Heart left ventricle (tissue), 16 donors: ENCODE results near the gene CCDC33. TPM values are rescaled to one million over a fixed set of nuclear protein-coding genes. Genes with fewer than 3 reads are reported as not detected.

Source experiments
- ATAC-seq, 4 donors: fragments of 200-7000 bp; cut with Tn5 transposase; one replicate each; pipeline ENCODE4 v1.9.1; 2020 to 2022; ENCODE audit warnings: moderate library complexity in 4 of 4, mild to moderate bottlenecking in 3 of 4, moderate number of reproducible peaks in 1 of 4
- DNase-seq, 5 donors: peaks; one replicate each; pipeline ENCODE4 v3.0.0-alpha.2; 2020
- H3K27ac ChIP-seq, 12 donors: fragments of 200-600 bp; sonication (generic) in 4 of 12; one replicate each; pipeline versions ENCODE4 v1.5.0 to v1.8.0; 2016 to 2022; ENCODE audit warnings: mild to moderate bottlenecking in 2 of 12
- H3K27me3 ChIP-seq, 9 donors: fragments of 200-600 bp; sonication (generic) in 2 of 9; one replicate each; pipeline versions ENCODE4 v1.5.1 to v1.8.0; 2016 to 2022; ENCODE audit warnings: mild to moderate bottlenecking in 3 of 9
- H3K36me3 ChIP-seq, 9 donors: fragments of 200-600 bp; sonication (generic) in 2 of 9; one replicate each; pipeline versions ENCODE4 v1.5.0 to v1.8.0; 2018 to 2022; ENCODE audit warnings: mild to moderate bottlenecking in 2 of 9
- H3K4me1 ChIP-seq, 12 donors: fragments of 200-600 bp; sonication (generic) in 4 of 12; one replicate each; pipeline versions ENCODE4 v1.5.0 to v1.8.0; 2016 to 2022; ENCODE audit warnings: mild to moderate bottlenecking in 3 of 12
- H3K4me3 ChIP-seq, 12 donors: fragments of 200-600 bp; sonication (generic) in 4 of 12; one replicate each; pipeline versions ENCODE4 v1.5.0 to v1.8.0; 2017 to 2022; ENCODE audit warnings: mild to moderate bottlenecking in 9 of 12, moderate library complexity in 4 of 12
- H3K9me3 ChIP-seq, 12 donors: fragments of 200-600 bp; sonication (generic) in 4 of 12; one replicate each; pipeline versions ENCODE4 v1.5.0 to v1.8.0; 2016 to 2022; ENCODE audit warnings: mild to moderate bottlenecking in 1 of 12
- POLR2A ChIP-seq, 2 donors: fragments of 450-650 bp; IDR thresholded peaks; one replicate each; pipeline ENCODE4 v1.6.1; 2017; ENCODE audit warnings: antibody characterized with exemption in 2 of 2, mild to moderate bottlenecking in 2 of 2, moderate library complexity in 2 of 2
- WGBS, 4 donors: extraction: QIAGEN DNeasy Blood & Tissue Kit in 2 of 4; methylation state at CpG; one replicate each; pipeline versions ENCODE4 v1.1.5 to v1.1.7; 2013 to 2018; 5-methylcytosine and 5-hydroxymethylcytosine counted together
- intact Hi-C, 10 donors: fragments of 100-400 bp; cut with DNase I; formaldehyde crosslinking; loops; one replicate each; pipeline versions ENCODE4 v1.11.1 to v1.14.2; 2022
- polyA plus RNA-seq, 2 donors: library from polyadenylated mRNA; stranded (reverse); fragments of 200-250 nt; gene quantifications; one replicate each; pipeline ENCODE4 v1.2.3, GENCODE V29; 2013
- total RNA-seq, 9 donors: library from RNA; depleted of rRNA in 2 of 9; stranded (reverse); fragments of >200 nt in 2 of 9; fragmentation: NEBNext Ultra II Directional in 3 of 9; extraction: Animal tissue kit (Norgen Biotek cat#: 25700) in 3 of 9; gene quantifications; one replicate each; pipeline versions ENCODE4 v1.1.0 to v1.2.4, GENCODE V29; 2016 to 2023
- TF ChIP-seq, protein P1 (sequence below), 12 donors: fragments of 200-600 bp; sonication (generic) in 4 of 12; IDR thresholded peaks; one replicate each; pipeline versions ENCODE4 v1.5.0 to v1.8.0; 2018 to 2022; ENCODE audit warnings: antibody characterized with exemption in 12 of 12, mild to moderate bottlenecking in 5 of 12
- donor health status: ischemic (EF 13 %, LVEDD 7.1; RV severe dilation, severe dysfunction).
- donor health status: healthy with polysubstance abuse.
- donor health status: DM: no; HTN: yes; CAD: no.
- donor health status: DM: no; HTN: no; CAD: no.
- donor health status: ischemic (EF 25% LVEDD 6.9; RV normal size, moderate dysfunction).
- donor health status: ischemic (EF 25% LVEDD 5.7; RV mildly dilated, moderate dysfunction).
- donor health status: healthy.
- donor health status: DM: yes; HTN: yes; CAD: no.
- donor health status: ischemic (EF 35%, LVEDD 5.7; RV mildly dilated, moderate dysfunction).
- donor health status: nonischemic (EF 11% LVEDD 7.7; RV severe dilation, severe dysfunction).
- donor health status: DM: yes; HTN: yes; CAD: no.
- donor health status: PGD.
- donor health status: ischemic (EF 29% LVEDD 5.4; RV normal size, mild dysfunction).
- donor health status: nonischemic (EF 23%, LVEDD 6.1; RV moderate dilation, normal function).

CCDC33 gene
- total and polyA plus RNA-seq, 11 donors = 0.08 TPM; not detected in 10

DNA sequence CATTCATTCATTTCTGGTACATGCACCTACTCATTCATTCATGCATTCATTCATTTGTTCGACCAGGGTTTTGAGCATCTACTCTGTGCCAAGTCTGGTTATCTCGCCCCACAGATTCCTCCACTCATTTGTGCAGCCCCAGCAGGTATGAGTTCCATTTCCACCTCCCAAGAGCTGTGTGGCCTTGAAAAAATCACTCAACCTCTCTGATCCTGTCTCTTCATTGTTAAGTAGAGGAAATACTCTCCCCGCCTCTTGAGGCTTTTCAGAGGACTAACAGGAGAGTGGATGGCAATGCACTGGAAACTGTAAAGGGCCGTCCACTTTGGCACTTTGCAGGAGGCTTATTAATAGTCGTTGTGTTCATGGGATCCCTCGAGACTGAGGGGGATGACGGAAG is 69.6 kb downstream of the CCDC33 start:
- intact Hi-C loops = loop anchor here in 6 of 10 donors (2.0 to 10.0 kb wide), 5 partner anchors 51 to 333 kb away; no protein-coding TSS in a partner anchor
- no peak overlapping the region for H3K4me3 ChIP-seq
- TF ChIP-seq, protein P1, sequence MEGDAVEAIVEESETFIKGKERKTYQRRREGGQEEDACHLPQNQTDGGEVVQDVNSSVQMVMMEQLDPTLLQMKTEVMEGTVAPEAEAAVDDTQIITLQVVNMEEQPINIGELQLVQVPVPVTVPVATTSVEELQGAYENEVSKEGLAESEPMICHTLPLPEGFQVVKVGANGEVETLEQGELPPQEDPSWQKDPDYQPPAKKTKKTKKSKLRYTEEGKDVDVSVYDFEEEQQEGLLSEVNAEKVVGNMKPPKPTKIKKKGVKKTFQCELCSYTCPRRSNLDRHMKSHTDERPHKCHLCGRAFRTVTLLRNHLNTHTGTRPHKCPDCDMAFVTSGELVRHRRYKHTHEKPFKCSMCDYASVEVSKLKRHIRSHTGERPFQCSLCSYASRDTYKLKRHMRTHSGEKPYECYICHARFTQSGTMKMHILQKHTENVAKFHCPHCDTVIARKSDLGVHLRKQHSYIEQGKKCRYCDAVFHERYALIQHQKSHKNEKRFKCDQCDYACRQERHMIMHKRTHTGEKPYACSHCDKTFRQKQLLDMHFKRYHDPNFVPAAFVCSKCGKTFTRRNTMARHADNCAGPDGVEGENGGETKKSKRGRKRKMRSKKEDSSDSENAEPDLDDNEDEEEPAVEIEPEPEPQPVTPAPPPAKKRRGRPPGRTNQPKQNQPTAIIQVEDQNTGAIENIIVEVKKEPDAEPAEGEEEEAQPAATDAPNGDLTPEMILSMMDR (IDR thresholded peaks at IDR 0.05) = no peak
- TF ChIP-seq POLR2A (IDR thresholded peaks at IDR 0.05) = no peak
- ATAC-seq (no peak), DNase-seq (no peak)
- peaks cover 0 to 48% (median 16%) of the 10 kb centered on the region in 9 donors for H3K27me3 ChIP-seq
- H3K36me3 ChIP-seq = no peaks in the 10 kb centered on the region
- peaks cover 0 to 13% (median 0%) of the 10 kb centered on the region in 12 donors for H3K4me1 ChIP-seq
- H3K9me3 ChIP-seq = no peaks in the 10 kb centered on the region
- no peak overlapping the region for H3K27ac ChIP-seq
- 68 to 75% (median 71%) methylated on average over 7 of the region's 7 CpGs for whole genome bisulfite sequencing, 4 donors

DNA sequence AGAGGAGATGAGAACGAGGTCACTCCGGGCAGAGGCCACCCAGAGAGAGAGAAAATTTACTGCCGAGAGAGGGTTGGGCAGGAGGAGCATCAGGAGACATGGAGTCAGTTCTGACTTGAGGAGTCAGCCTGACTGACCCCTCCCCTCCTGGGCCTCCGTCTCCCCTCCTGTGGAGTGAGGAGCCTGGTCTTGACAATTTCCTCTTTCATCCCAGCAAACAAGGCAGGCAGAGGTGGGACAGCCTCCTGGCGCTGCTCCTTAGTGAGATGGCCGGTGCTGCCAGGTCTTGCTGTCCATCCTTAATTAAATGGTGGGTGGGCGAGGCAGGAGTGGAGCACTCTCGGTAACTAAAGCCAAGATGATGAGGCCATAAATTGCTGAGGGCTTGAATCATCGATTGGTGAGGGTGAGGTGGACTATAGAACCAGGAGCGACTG is 70.7 kb downstream of the CCDC33 start:
- Histone ChIP-seq H3K4me3 (no peak overlapping the region), H3K9me3 (no peaks in the 10 kb centered on the region), H3K4me1 (peaks cover 0 to 13% (median 0%) of the 10 kb centered on the region in 12 donors), H3K36me3 (no peaks in the 10 kb centered on the region), H3K27ac (no peak overlapping the region), H3K27me3 (peaks cover 0 to 41% (median 16%) of the 10 kb centered on the region in 9 donors)
- DNase-seq = no peak
- WGBS, 4 donors = 52 to 65% (median 61%) methylated on average over 10 of the region's 10 CpGs
- intact Hi-C loops = loop anchor here in 6 of 10 donors (2.0 to 10.0 kb wide), 5 partner anchors 52 to 334 kb away; no protein-coding TSS in a partner anchor
- ATAC-seq = no peak
- TF ChIP-seq, protein P1 (IDR thresholded peaks at IDR 0.05) = no peak
- no peak for TF ChIP-seq POLR2A (IDR thresholded peaks at IDR 0.05)

DNA sequence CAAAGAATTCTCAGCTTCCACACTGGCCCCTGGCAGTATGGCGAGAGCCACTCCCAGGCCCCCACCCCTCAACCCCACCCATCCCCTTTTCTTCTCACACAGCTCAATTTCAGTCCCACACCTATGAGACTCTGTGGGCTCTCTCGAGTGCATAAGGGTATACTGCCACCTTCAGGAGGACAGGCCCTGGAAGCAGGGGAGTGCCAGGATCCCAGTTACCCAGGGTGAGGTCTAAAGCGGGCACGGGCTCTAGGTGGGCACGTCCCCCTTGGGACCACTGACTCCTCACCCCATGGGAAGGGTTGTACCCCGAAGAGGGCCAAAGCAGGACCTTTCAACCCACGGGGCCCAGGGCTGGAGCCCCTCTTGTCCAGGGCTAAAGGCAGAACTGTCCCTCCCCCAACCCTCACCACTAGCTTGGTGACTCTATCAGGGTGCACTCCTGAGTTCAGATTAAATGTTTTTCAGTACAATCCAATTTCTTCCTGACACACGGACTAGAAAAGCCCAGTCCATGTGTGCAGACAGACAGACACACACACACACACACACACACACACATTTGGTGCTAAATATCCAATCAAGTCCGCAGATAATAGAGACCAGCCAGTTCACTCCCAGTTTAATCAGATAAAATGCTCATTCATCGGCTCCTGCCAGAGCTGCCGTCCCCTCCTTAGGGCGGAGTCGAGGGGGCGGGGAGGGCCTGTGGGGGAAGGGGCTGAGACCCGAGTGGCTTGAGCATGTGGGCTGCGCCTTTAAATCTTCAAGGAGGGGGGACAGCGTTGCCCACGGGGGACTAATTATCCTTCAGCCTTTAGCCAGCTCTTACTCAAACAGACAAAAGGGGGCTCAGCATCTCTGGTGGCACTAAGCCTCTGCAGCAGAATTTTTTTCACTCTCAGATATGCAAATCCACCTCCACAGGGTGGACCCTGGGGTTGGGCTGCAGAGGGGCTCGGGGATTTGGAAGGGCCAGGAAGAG is 72.0 kb downstream of the CCDC33 start:
- Histone ChIP-seq H3K9me3 (no peaks in the 10 kb centered on the region), H3K4me1 (peaks cover 0 to 12% (median 0%) of the 10 kb centered on the region in 12 donors), H3K36me3 (no peaks in the 10 kb centered on the region), H3K27ac (no peak overlapping the region), H3K27me3 (peaks cover 0 to 36% (median 12%) of the 10 kb centered on the region in 9 donors), H3K4me3 (no peak overlapping the region)
- ATAC-seq (peak; percentile 78 to 91 (median 82)), DNase-seq (peak in 4 of 5 donors; percentile 38 to 61 (median 50))
- intact Hi-C loops = loop anchor here (1.0 to 10.0 kb wide), 6 partner anchors 53 to 336 kb away; no protein-coding TSS in a partner anchor
- WGBS, 4 donors = 5 to 12% (median 9%) methylated on average over 16 to 19 of the region's 19 CpGs
- TF ChIP-seq, protein P1 (IDR thresholded peaks at IDR 0.05) = peak; percentile 47 to 78 (median 72)
- no peak for TF ChIP-seq POLR2A (IDR thresholded peaks at IDR 0.05)
